BLaER1 (cell line): Measurements from ENCODE around the gene DUSP10.

Experiments
- H3K27ac ChIP-seq: shearing (Covaris generic); formaldehyde crosslinking; 2 replicates; pipeline ENCODE4 v1.8.1; 2022
- H3K27me3 ChIP-seq: shearing (Covaris generic); formaldehyde crosslinking; 2 replicates; pipeline ENCODE4 v1.8.1; 2022
- H3K36me3 ChIP-seq: shearing (Covaris generic); formaldehyde crosslinking; 2 replicates; pipeline ENCODE4 v1.8.1; 2022
- H3K4me1 ChIP-seq: shearing (Covaris generic); formaldehyde crosslinking; 2 replicates; pipeline ENCODE4 v1.8.1; 2022
- H3K4me2 ChIP-seq: shearing (Covaris generic); formaldehyde crosslinking; 2 replicates; pipeline ENCODE4 v1.8.1; 2022
- H3K4me3 ChIP-seq: shearing (Covaris generic); formaldehyde crosslinking; 2 replicates; pipeline ENCODE4 v1.8.1; 2022
- H3K9ac ChIP-seq: shearing (Covaris generic); formaldehyde crosslinking; 2 replicates; pipeline ENCODE4 v1.8.1; 2022
- H3K9me3 ChIP-seq: shearing (Covaris generic); formaldehyde crosslinking; 2 replicates; pipeline ENCODE4 v1.8.1; 2022
- H4K20me1 ChIP-seq: shearing (Covaris generic); formaldehyde crosslinking; 2 replicates; pipeline ENCODE4 v1.8.1; 2022
- Cebpa-rat ChIP-seq: shearing (Covaris generic); IDR thresholded peaks from 2 replicates; pipeline ENCODE4 v1.8.1; 2022

DUSP10 gene

DNA sequence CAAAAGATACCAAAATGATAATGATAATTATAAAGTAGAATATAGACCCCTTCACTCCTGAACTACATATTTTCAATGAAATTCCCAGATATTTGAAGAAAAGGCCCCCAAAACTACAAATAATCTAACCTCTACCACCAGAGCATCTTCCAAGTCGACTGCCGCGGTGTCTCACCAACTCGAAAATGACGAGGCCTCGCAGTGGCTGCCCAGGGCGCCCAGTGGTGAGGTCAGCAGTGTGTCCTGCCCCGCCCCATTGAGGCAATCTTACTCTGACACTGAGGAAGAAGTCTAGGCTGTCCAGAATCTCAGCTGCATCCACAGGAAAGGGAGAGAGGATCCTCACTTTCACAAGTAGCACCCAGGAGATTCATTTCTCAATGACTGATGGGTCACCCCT, 5.2 kb downstream of the DUSP10 start:
- no peak for TF ChIP-seq Cebpa-rat
- H3K9me3 ChIP-seq = peaks cover 4% of the 10 kb centered on the region; the same call in 1 of the 2 replicates
- H3K36me3 ChIP-seq = peaks cover 33% of the 10 kb centered on the region
- no peaks in the 10 kb centered on the region for H3K27me3 ChIP-seq
- H3K9ac ChIP-seq = no peak overlapping the region
- H3K4me1 ChIP-seq = peaks cover 18% of the 10 kb centered on the region
- no peak overlapping the region for H3K4me2 ChIP-seq
- H3K4me3 ChIP-seq = no peak overlapping the region
- no peak overlapping the region for H3K27ac ChIP-seq
- H4K20me1 ChIP-seq = peaks cover 29% of the 10 kb centered on the region; the same call in 1 of the 2 replicates

GRCh38 chr1:221735999-221736398, 5.9 kb downstream of the DUSP10 start:
- H3K4me3 ChIP-seq = no peak overlapping the region
- peaks cover 33% of the 10 kb centered on the region for H3K36me3 ChIP-seq
- no peak overlapping the region for H3K27ac ChIP-seq
- H3K9me3 ChIP-seq = peaks cover 4% of the 10 kb centered on the region; the same call in 1 of the 2 replicates
- peaks cover 28% of the 10 kb centered on the region; the same call in 1 of the 2 replicates for H4K20me1 ChIP-seq
- H3K4me1 ChIP-seq = peaks cover 17% of the 10 kb centered on the region
- TF ChIP-seq Cebpa-rat = no peak
- no peak overlapping the region for H3K4me2 ChIP-seq
- no peaks in the 10 kb centered on the region for H3K27me3 ChIP-seq
- no peak overlapping the region for H3K9ac ChIP-seq

GRCh38 chr1:221734187-221734586, 7.7 kb downstream of the DUSP10 start:
- H4K20me1 ChIP-seq = peaks cover 16% of the 10 kb centered on the region; the same call in 1 of the 2 replicates
- no peak overlapping the region for H3K9ac ChIP-seq

GRCh38 chr1:221732052-221732451, 9.8 kb downstream of the DUSP10 start:
- TF ChIP-seq Cebpa-rat = no peak
- no peaks in the 10 kb centered on the region for H3K27me3 ChIP-seq
- H3K9me3 ChIP-seq = no peaks in the 10 kb centered on the region
- H3K9ac ChIP-seq = no peak overlapping the region
- peaks cover 13% of the 10 kb centered on the region; the same call in 1 of the 2 replicates for H4K20me1 ChIP-seq
- peaks cover 8% of the 10 kb centered on the region for H3K36me3 ChIP-seq
- no peaks in the 10 kb centered on the region for H3K4me1 ChIP-seq
- no peak overlapping the region for H3K4me3 ChIP-seq
- no peak overlapping the region for H3K27ac ChIP-seq
- no peak overlapping the region for H3K4me2 ChIP-seq

More at GRCh38 chr1:221734187-221734586, 7.7 kb downstream of the DUSP10 start:
- no peak for TF ChIP-seq Cebpa-rat
- Histone ChIP-seq H3K4me3 (no peak overlapping the region), H3K27ac (no peak overlapping the region), H3K4me1 (peaks cover 5% of the 10 kb centered on the region; the same call in 1 of the 2 replicates), H3K27me3 (no peaks in the 10 kb centered on the region), H3K4me2 (no peak overlapping the region), H3K9me3 (peaks cover 4% of the 10 kb centered on the region; the same call in 1 of the 2 replicates), H3K36me3 (peaks cover 29% of the 10 kb centered on the region)

DNA sequence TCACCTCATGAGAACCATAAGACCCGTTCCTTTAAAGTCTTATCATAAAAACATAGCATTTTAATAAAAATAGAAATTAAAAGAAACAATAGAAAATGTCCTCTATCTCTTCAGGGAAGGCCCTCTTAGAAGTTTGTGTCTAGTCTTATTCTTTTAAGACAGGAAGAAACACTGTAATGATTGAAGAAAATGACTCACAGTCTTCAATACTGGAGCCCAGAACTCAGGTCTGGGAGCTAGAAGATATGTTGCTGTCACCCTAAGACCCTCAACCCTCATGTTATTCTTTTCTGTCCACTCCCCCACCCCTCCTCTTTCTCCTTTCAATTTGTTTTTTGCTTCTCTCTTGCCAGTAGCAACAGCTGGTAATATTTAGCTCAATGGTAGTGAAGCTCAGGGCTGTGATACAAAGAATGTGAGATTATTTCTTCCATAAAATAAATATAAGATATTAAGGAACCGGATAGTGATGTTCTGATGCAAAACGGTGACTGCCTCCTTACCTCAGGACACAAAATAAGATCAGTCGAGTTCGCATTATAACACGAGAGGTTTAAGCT, 12.0 kb downstream of the DUSP10 start:
- no peak for TF ChIP-seq Cebpa-rat
- no peak overlapping the region for H3K9ac ChIP-seq
- H3K27ac ChIP-seq = no peak overlapping the region
- H3K4me1 ChIP-seq = no peaks in the 10 kb centered on the region
- no peaks in the 10 kb centered on the region for H3K27me3 ChIP-seq
- no peak overlapping the region for H3K4me2 ChIP-seq
- H4K20me1 ChIP-seq = no peaks in the 10 kb centered on the region; the same call in 1 of the 2 replicates
- no peak overlapping the region for H3K4me3 ChIP-seq
- 0 out of 2 replicates have a peak, but pooled peaks cover 3% of the 10 kb centered on the region for H3K36me3 ChIP-seq
- H3K9me3 ChIP-seq = peaks cover under 1% of the 10 kb centered on the region; the same call in 1 of the 2 replicates

GRCh38 chr1:221728037-221728505, 13.8 kb downstream of the DUSP10 start:
- Histone ChIP-seq H3K27ac (no peak overlapping the region), H3K4me1 (no peaks in the 10 kb centered on the region), H3K9ac (no peak overlapping the region), H3K36me3 (peaks cover 13% of the 10 kb centered on the region), H4K20me1 (no peaks in the 10 kb centered on the region), H3K4me2 (no peak overlapping the region), H3K4me3 (no peak overlapping the region), H3K9me3 (peaks cover 18% of the 10 kb centered on the region), H3K27me3 (no peaks in the 10 kb centered on the region)
- TF ChIP-seq Cebpa-rat = no peak

DNA sequence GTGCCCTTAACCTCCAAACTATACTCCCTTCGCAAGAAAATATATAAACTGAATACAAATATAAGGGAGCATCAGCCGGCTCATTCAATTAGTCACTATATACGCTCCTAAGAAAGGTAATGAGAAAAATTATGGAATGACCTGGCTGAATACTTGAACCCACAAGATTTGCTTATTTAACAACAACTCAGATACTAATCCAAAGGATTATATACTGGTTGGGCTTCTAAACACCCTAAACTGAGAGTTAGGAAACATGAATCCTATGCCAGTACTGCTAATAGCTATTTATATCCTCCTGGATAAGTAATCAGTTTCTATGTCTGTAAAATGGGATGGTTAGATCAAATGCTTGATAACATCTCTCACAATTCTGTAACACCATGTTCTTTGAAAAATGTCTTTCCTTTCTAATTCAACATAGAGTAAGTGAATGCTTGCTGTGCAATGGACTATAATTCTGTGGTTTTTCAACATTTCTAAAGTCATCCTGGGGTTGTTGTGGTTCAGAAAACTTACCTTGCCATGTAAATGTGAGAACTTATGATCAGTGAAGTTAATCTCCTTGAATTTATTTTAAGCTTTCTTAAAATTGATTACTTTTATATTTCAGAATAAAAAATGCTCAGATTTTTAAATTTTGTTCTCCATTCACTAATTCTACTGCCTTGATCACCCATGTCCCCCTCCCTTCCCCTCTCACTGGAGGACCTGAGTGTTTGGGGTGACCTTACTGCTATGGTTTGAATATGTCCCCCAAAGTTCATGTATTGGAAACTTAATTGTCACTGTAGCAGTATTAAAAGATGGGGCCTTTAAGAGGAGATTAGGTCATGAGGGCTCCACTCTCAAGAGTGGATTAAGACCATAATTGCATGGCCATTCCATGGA, 14.5 kb downstream of the DUSP10 start:
- Histone ChIP-seq H3K9ac (no peak overlapping the region), H4K20me1 (no peaks in the 10 kb centered on the region), H3K27ac (no peak overlapping the region), H3K4me3 (no peak overlapping the region), H3K27me3 (no peaks in the 10 kb centered on the region), H3K4me1 (no peaks in the 10 kb centered on the region), H3K9me3 (peaks cover 21% of the 10 kb centered on the region), H3K4me2 (no peak overlapping the region), H3K36me3 (peaks cover 13% of the 10 kb centered on the region)
- TF ChIP-seq Cebpa-rat = no peak

DNA sequence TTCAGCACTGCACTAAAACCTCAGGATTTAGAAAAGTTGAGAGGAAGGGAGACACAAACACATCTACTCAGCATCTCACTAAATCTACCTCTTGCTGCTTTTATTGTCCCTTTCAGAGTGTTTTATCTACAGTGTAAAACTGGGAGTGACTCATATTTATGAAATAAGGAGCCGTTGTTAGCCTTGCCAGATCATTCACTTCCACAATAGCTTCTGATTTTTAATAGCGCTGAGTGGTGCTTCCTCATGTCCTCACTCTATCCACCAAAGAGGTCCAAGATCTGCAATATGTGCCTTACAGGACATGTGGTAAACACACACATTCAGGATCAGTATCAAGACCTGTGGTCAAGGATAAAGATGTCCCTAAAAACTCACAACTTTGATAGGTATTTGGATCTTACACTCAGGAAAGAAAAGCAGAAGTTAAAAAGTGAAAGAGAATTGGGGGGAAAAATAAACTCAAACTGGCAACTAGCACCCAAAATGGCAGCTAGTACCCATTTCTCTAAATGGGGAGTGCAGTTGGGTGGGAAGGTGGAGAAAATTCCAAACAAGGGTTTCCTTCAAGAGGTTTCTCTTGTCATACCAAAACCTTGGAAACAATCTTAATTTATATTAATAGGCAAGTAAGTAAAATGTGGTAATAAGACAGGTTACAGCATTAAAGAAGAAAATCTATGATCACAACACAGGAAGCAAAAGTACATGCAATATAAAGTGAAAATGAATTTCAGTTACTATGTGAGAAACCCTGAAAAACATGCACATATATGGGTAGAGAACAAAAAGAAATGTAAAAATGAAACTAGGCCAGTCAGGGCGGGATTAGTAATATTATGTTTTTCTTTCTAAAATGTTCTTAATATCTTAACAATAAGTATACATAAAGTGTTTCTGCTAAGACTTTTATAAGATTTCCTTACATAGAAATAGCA, 15.9 kb downstream of the DUSP10 start:
- no peak for TF ChIP-seq Cebpa-rat
- H3K4me2 ChIP-seq = no peak overlapping the region

GRCh38 chr1:221724931-221725605, 16.8 kb downstream of the DUSP10 start:
- Histone ChIP-seq H3K4me3 (no peak overlapping the region), H3K9ac (no peak overlapping the region), H3K36me3 (peaks cover 13% of the 10 kb centered on the region), H4K20me1 (no peaks in the 10 kb centered on the region), H3K4me1 (no peaks in the 10 kb centered on the region), H3K4me2 (no peak overlapping the region), H3K27me3 (no peaks in the 10 kb centered on the region), H3K27ac (no peak overlapping the region), H3K9me3 (peaks cover 21% of the 10 kb centered on the region)
- TF ChIP-seq Cebpa-rat = no peak

More for the DNA sequence above, 15.9 kb downstream of the DUSP10 start:
- no peaks in the 10 kb centered on the region for H4K20me1 ChIP-seq
- H3K4me1 ChIP-seq = no peaks in the 10 kb centered on the region
- H3K27me3 ChIP-seq = no peaks in the 10 kb centered on the region
- no peak overlapping the region for H3K4me3 ChIP-seq
- H3K36me3 ChIP-seq = peaks cover 13% of the 10 kb centered on the region
- H3K27ac ChIP-seq = no peak overlapping the region
- H3K9me3 ChIP-seq = peaks cover 21% of the 10 kb centered on the region
- H3K9ac ChIP-seq = no peak overlapping the region
